Peyer's patch (tissue), 4 donors: ENCODE results near the gene ANKRD13D. TPM values are rescaled to one million over a fixed set of nuclear protein-coding genes. Genes with fewer than 3 reads are reported as not detected.

ENCODE experiments used
- DNase-seq, 3 donors: peaks; one replicate each; pipeline ENCODE4 v3.0.0-alpha.2; 2017 to 2019
- H3K27ac ChIP-seq, 4 donors: fragments of 200-600 bp; sonication (generic); one replicate each; pipeline ENCODE4 v1.5.1; 2016 to 2019
- H3K27me3 ChIP-seq, 2 donors: fragments of 200-600 bp; sonication (generic); one replicate each; pipeline ENCODE4 v1.5.1; 2019
- H3K36me3 ChIP-seq, 3 donors: fragments of 200-600 bp; sonication (generic); one replicate each; pipeline ENCODE4 v1.5.1; 2016 to 2019
- H3K4me1 ChIP-seq, 4 donors: fragments of 200-600 bp; sonication (generic); one replicate each; pipeline ENCODE4 v1.5.1; 2016 to 2019
- H3K4me3 ChIP-seq, 4 donors: fragments of 200-600 bp; sonication (generic); 1 replicate in 3 of 4; 2 replicates in 1 of 4; pipeline ENCODE4 v1.5.1; 2016 to 2019; ENCODE audit warnings: mild to moderate bottlenecking in 1 of 4
- H3K9me3 ChIP-seq, 4 donors: fragments of 200-600 bp; sonication (generic); one replicate each; pipeline ENCODE4 v1.5.1; 2016 to 2019; ENCODE audit warnings: mild to moderate bottlenecking in 1 of 4
- POLR2A ChIP-seq, 2 donors: fragments of 450-650 bp; IDR thresholded peaks; one replicate each; pipeline ENCODE4 v1.5.1; 2017; ENCODE audit warnings: antibody characterized with exemption in 2 of 2, mild to moderate bottlenecking in 2 of 2, moderate library complexity in 2 of 2
- total RNA-seq, 4 donors: library from RNA; depleted of rRNA; stranded (reverse); fragments of >200 nt; gene quantifications; one replicate each; pipeline ENCODE4 v1.1.0, GENCODE V29; 2016
- TF ChIP-seq, protein P1 (sequence below), 6 experiments: fragments of 450-650 bp in 4 of 6; fragments of 200-600 bp in 2 of 6; sonication (generic) in 1 of 6; IDR thresholded peaks; one replicate each; pipeline ENCODE4 v1.5.1; 2017 to 2019; ENCODE audit warnings: antibody characterized with exemption in 6 of 6, mild to moderate bottlenecking in 3 of 6, moderate library complexity in 1 of 6

Gene ANKRD13D
- total RNA-seq, 4 donors from 2014 or later = 25.4 to 97.4 (median 41.5) TPM

DNA sequence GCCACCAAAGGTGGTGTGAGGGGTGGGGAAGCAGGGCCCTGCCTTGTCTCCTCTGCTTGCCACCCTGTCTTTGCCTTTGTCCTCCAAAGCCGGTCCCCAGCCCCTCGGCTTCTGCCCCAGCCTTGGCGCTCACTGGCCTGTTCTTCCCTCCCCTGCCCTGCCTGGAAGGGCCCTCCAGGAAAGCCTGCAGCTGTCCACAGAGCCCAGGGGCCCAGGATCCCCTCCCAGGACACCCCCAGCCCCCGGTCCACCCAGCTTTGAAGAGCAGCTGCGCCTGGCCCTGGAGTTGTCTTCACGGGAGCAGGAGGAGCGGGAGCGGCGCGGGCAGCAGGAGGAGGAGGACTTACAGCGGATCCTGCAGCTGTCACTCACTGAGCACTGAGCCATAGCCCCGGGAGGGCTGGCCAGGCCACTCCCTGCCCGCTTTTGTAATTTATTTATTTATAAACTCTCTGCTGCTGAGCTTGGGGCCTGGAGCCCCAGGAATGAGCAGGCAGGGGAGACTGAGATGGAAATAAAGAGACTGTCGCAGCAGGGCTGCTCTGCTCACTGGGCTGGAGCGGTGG lies 12.9 kb downstream of the ANKRD13D start:
- Histone ChIP-seq H3K36me3 (peaks cover 0 to 37% (median 0%) of the 10 kb centered on the region in 3 donors), H3K4me3 (peak overlapping the region; percentile 71 to 91 (median 85)), H3K27ac (peak overlapping the region; percentile 83 to 90 (median 84)), H3K9me3 (no peaks in the 10 kb centered on the region), H3K4me1 (peaks cover 0 to 29% (median 4%) of the 10 kb centered on the region in 4 donors), H3K27me3 (no peaks in the 10 kb centered on the region)
- TF ChIP-seq, protein P1, sequence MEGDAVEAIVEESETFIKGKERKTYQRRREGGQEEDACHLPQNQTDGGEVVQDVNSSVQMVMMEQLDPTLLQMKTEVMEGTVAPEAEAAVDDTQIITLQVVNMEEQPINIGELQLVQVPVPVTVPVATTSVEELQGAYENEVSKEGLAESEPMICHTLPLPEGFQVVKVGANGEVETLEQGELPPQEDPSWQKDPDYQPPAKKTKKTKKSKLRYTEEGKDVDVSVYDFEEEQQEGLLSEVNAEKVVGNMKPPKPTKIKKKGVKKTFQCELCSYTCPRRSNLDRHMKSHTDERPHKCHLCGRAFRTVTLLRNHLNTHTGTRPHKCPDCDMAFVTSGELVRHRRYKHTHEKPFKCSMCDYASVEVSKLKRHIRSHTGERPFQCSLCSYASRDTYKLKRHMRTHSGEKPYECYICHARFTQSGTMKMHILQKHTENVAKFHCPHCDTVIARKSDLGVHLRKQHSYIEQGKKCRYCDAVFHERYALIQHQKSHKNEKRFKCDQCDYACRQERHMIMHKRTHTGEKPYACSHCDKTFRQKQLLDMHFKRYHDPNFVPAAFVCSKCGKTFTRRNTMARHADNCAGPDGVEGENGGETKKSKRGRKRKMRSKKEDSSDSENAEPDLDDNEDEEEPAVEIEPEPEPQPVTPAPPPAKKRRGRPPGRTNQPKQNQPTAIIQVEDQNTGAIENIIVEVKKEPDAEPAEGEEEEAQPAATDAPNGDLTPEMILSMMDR (IDR thresholded peaks at IDR 0.05) = no peak
- TF ChIP-seq POLR2A (IDR thresholded peaks at IDR 0.05) = peak; percentile 33 to 60
- peak in 2 of 3 donors; percentile 77 to 78 for DNase-seq

GRCh38 chr11:67302571-67303131 lies 13.5 kb downstream of the ANKRD13D start:
- peaks cover 0 to 43% (median 0%) of the 10 kb centered on the region in 3 donors for H3K36me3 ChIP-seq
- H3K9me3 ChIP-seq = no peaks in the 10 kb centered on the region
- H3K27ac ChIP-seq = peak overlapping the region; percentile 83 to 90 (median 84)
- TF ChIP-seq POLR2A (IDR thresholded peaks at IDR 0.05) = no peak
- TF ChIP-seq, protein P1 (IDR thresholded peaks at IDR 0.05) = no peak
- peaks cover 0 to 29% (median 4%) of the 10 kb centered on the region in 4 donors for H3K4me1 ChIP-seq
- H3K4me3 ChIP-seq = peak overlapping the region; percentile 71 to 91 (median 85)
- peak in 2 of 3 donors; percentile 69 to 77 for DNase-seq
- no peaks in the 10 kb centered on the region for H3K27me3 ChIP-seq

DNA sequence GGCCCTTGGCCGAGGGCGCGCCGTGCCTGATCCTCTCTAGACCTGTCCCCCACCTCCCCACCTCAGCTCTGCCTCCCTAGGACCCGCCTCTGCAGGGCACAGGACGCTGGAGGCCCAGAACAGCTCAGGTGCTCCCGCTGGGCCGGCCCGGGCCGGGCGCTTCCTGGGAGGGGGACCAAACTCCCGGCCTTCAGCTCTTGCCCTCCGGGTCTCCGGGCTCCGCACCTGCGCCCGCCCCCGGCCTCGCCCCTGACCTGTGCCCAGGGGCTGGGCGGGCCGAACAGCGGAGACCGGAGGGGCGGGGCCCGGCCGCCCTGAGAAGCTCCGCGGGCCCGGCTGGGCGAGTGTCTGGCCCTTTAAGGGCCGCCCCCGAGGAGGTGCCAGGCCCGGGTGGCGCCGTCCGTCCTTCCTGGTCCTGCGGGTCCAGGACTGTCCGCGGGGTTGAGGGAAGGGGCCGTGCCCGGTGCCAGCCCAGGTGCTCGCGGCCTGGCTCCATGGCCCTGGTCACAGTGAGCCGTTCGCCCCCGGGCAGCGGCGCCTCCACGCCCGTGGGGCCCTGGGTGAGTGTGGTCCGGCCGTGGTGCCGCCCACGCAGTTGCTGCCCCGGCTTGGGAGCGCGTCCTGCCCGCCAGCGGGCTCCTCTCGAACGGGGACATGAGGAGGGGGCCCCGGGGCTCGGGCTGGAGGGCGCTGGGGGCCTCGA lies 14.2 kb downstream of the ANKRD13D start, which contains the start of gene SSH3:
Gene SSH3, plus strand, starts transcription at position 399 of the 703 bp plus-strand sequence. Its CDS starts 96 bp downstream, at position 495.
- Histone ChIP-seq H3K9me3 (no peaks in the 10 kb centered on the region), H3K4me3 (peak within 1 kb of the TSS; percentile 71 to 91 (median 85)), H3K27me3 (no peaks in the 10 kb centered on the region), H3K4me1 (peaks cover 0 to 29% (median 4%) of the 10 kb centered on the region in 4 donors), H3K36me3 (peaks cover 0 to 46% (median 0%) of the 10 kb centered on the region in 3 donors), H3K27ac (peak within 1 kb of the TSS; percentile 83 to 90 (median 84))
- peak; percentile 60 to 94 (median 92) for DNase-seq
- TF ChIP-seq, protein P1 (IDR thresholded peaks at IDR 0.05) = no peak
- TF ChIP-seq POLR2A (IDR thresholded peaks at IDR 0.05) = peak; percentile 81 to 84

DNA sequence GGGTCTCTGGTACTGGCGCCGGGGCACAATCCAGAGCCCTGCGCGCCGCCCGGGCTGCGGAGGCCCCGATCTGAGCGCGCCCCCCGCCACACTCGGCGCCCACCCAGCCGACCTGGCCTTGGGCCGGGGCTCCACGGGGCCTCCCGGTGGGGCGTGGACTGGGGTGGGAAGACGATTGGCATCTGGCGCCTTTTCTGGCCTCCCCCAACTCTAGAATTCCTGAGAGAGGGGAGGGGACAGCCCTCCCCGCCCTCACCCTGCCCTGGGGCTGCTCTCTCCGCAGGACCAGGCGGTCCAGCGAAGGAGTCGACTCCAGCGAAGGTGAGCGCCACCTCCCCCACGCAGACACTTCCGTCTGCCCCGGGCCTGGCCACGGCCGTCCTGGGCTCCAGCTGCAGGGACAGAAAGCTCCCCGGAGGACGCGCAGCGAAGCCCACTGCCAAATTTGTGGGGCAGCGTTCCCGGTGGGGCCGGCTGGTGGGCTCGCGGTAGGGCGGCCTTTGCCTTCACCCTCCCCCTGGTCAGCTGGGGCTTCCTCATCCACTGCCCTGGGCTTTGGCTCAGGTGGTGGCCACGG lies 14.8 kb downstream of the ANKRD13D start:
- Histone ChIP-seq H3K27ac (peak overlapping the region; percentile 83 to 90 (median 84)), H3K9me3 (no peaks in the 10 kb centered on the region), H3K27me3 (no peaks in the 10 kb centered on the region), H3K36me3 (peaks cover 0 to 53% (median 0%) of the 10 kb centered on the region in 3 donors), H3K4me1 (peaks cover 0 to 29% (median 4%) of the 10 kb centered on the region in 4 donors), H3K4me3 (peak overlapping the region; percentile 71 to 91 (median 85))
- TF ChIP-seq, protein P1 (IDR thresholded peaks at IDR 0.05) = no peak
- DNase-seq = peak in 2 of 3 donors; percentile 66 to 68

- no peaks in the 10 kb centered on the region for H3K9me3 ChIP-seq
- peaks cover 0 to 53% (median 0%) of the 10 kb centered on the region in 3 donors for H3K36me3 ChIP-seq
- TF ChIP-seq, protein P1 (IDR thresholded peaks at IDR 0.05) = no peak
- no peak for TF ChIP-seq POLR2A (IDR thresholded peaks at IDR 0.05)
- peak overlapping the region in 3 of 4 donors; percentile 83 to 90 (median 84) for H3K27ac ChIP-seq
- peak overlapping the region in 3 of 4 donors; percentile 83 to 91 (median 87) for H3K4me3 ChIP-seq
- H3K4me1 ChIP-seq = peaks cover 0 to 29% (median 4%) of the 10 kb centered on the region in 4 donors
- no peak for DNase-seq
- no peaks in the 10 kb centered on the region for H3K27me3 ChIP-seq
Observed at GRCh38 chr11:67304511-67305113, 15.5 kb downstream of the ANKRD13D start.
